ENCODE results near the gene AK1. TPM values are rescaled to one million over a fixed set of nuclear protein-coding genes. Genes with fewer than 3 reads are reported as not detected.

Gene AK1
- total RNA-seq, 2 experiments from 2014 or later = 12.1 to 14.8 TPM

- ChIA-PET POLR2A (interaction anchor here (1.3 kb wide), 1 partner anchor 29 kb away, joined by 3 read pairs; no protein-coding TSS in a partner anchor), CTCF (interaction anchor here (2.0 to 9.2 kb wide), 3 partner anchors 11 to 132 kb away, joined by 7 to 107 read pairs (median 46); partner anchors contain the start of genes ENG and TOR2A)
- no peaks in the 10 kb centered on the region for H3K36me3 Mint-ChIP-seq (ENCODE audit: low read depth)
- DNase-seq (no peak), ATAC-seq (no peak)
- intact Hi-C loops (cut with micrococcal nuclease) = loop anchor here (5.0 kb wide), 2 partner anchors 65 to 130 kb away; partner anchors contain the start of genes FPGS and TOR2A
- TF ChIP-seq CTCF (IDR thresholded peaks at IDR 0.05) = no peak
- H3K4me3 Mint-ChIP-seq = no peak overlapping the region
- no peaks in the 10 kb centered on the region for H3K9me3 Mint-ChIP-seq
- H3K27ac Mint-ChIP-seq = no peak overlapping the region
- H3K27me3 Mint-ChIP-seq = no peaks in the 10 kb centered on the region
- H3K4me1 Mint-ChIP-seq (ENCODE audit: low read depth) = peaks cover 20% of the 10 kb centered on the region
Observed at GRCh38 chr9:127867356-127868277, 9.9 kb downstream of the AK1 start.

GRCh38 chr9:127866535-127866934 lies 10.9 kb downstream of the AK1 start:
- intact Hi-C loops (cut with micrococcal nuclease) = loop anchor here (5.0 kb wide), 2 partner anchors 64 to 129 kb away; partner anchors contain the start of genes FPGS and TOR2A
- ChIA-PET POLR2A (no interaction called here), CTCF (interaction anchor here (2.0 to 9.2 kb wide), 3 partner anchors 10 to 131 kb away, joined by 7 to 107 read pairs (median 8); partner anchors contain the start of genes ENG and TOR2A)
- TF ChIP-seq CTCF (IDR thresholded peaks at IDR 0.05) = no peak
- H3K27ac Mint-ChIP-seq = no peak overlapping the region
- H3K4me1 Mint-ChIP-seq (ENCODE audit: low read depth) = peaks cover 30% of the 10 kb centered on the region
- H3K27me3 Mint-ChIP-seq = no peaks in the 10 kb centered on the region
- H3K4me3 Mint-ChIP-seq = no peak overlapping the region
- no peaks in the 10 kb centered on the region for H3K9me3 Mint-ChIP-seq
- H3K36me3 Mint-ChIP-seq (ENCODE audit: low read depth) = no peaks in the 10 kb centered on the region
- no peak for DNase-seq
- ATAC-seq = no peak

GRCh38 chr9:127865645-127866464 lies 11.6 kb downstream of the AK1 start:
- H3K4me3 Mint-ChIP-seq = no peak overlapping the region
- POLR2A ChIA-PET = interaction anchor here (0.9 to 2.0 kb wide), 7 partner anchors 8 to 80 kb away, joined by 3 to 5 read pairs (median 4); partner anchors contain the start of gene CDK9
- peak; percentile 68 for DNase-seq

GRCh38 chr9:127863191-127863621 lies 14.3 kb downstream of the AK1 start:
- Mint-ChIP-seq H3K4me3 (no peak overlapping the region), H3K27me3 (no peaks in the 10 kb centered on the region), H3K9me3 (no peaks in the 10 kb centered on the region), H3K4me1 (ENCODE audit: low read depth) (peaks cover 36% of the 10 kb centered on the region), H3K36me3 (ENCODE audit: low read depth) (no peaks in the 10 kb centered on the region), H3K27ac (peak overlapping the region; percentile 86)
- CTCF ChIA-PET = interaction anchor here (0.6 to 9.2 kb wide), 7 partner anchors 7 to 278 kb away, joined by 3 to 107 read pairs (median 6); partner anchors contain the start of genes ENG and TOR2A
- no peak for TF ChIP-seq CTCF (IDR thresholded peaks at IDR 0.05)
- intact Hi-C loops (cut with micrococcal nuclease) = no loop called here
- ATAC-seq (no peak), DNase-seq (no peak)
- POLR2A ChIA-PET = interaction anchor here (0.6 to 1.5 kb wide), 6 partner anchors 10 to 289 kb away, joined by 3 to 5 read pairs (median 4); partner anchors contain the start of gene FPGS

More at GRCh38 chr9:127865645-127866464, 11.6 kb downstream of the AK1 start:
- Mint-ChIP-seq H3K36me3 (ENCODE audit: low read depth) (no peaks in the 10 kb centered on the region), H3K27me3 (no peaks in the 10 kb centered on the region), H3K9me3 (no peaks in the 10 kb centered on the region), H3K4me1 (ENCODE audit: low read depth) (peaks cover 34% of the 10 kb centered on the region), H3K27ac (peak overlapping the region; percentile 74)
- ATAC-seq = peak; percentile 57
- CTCF ChIA-PET = interaction anchor here (0.8 to 9.2 kb wide), 6 partner anchors 10 to 132 kb away, joined by 3 to 107 read pairs (median 7); partner anchors contain the start of genes ENG, ST6GALNAC6 and TOR2A
- TF ChIP-seq CTCF (IDR thresholded peaks at IDR 0.05) = no peak
- intact Hi-C loops (cut with micrococcal nuclease) = loop anchor here (5.0 kb wide), 2 partner anchors 64 to 129 kb away; partner anchors contain the start of genes FPGS and TOR2A
